NCI-H1417 (cell line): ENCODE results near the gene HTR3B.
A peak's percentile ranks its signal among the peaks of the same experiment; 100 is the strongest.
"Not testable (repeated sequence)": the region's sequence is repeated elsewhere in the genome, so short reads cannot be mapped to it uniquely, and the experiment has no call there.

Experiments used
- DNase-seq, 3 experiments: peaks; one replicate each; lab custom pipeline; 2025; lab: John Stamatoyannopoulos, UW

HTR3B gene

DNA sequence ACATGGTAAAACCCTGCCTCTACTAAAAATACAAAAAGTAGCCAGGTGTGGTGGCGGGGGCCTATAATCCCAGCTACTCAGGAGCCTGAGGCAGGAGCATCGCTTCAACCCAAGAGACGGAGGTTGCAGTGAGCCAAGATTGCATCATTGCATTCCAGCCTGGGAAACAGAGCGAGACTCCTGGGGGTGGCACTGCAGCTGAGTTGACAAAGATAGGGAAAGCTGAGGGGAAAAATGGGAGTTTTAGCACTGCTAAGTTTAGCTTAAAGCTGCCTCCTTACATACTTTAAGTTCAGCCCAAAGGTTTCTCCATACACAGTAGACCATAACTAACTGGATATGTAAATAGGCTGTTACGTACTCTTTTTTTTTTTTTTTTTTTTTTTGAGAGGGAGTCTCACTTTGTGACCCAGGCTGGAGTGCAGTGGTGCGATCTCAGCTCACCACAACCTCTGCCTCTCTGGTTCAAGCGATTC lies 20.2 kb upstream of the HTR3B start:
- DNase-seq: no peak

DNA sequence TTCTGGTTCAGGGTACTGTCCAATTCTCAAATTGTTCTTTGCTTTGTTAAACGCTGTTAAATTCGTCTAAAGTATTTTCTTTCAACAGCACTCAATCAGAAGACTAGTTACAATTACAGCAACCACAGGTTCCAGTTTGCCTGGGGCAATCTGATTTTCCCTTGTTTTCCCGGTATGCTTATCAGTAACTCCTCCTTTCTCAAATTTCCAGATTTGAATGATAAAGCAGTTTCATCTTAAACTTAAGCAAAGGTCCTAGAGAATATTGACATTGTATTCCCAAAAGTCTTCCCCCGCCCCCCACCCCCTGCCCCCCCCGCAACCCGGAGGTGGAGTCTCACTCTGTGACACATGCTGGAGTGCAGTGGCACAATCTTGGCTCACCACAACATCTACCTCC lies 18.7 kb upstream of the HTR3B start:
- peak in 1 of 3 experiments; percentile 48 for DNase-seq

DNA sequence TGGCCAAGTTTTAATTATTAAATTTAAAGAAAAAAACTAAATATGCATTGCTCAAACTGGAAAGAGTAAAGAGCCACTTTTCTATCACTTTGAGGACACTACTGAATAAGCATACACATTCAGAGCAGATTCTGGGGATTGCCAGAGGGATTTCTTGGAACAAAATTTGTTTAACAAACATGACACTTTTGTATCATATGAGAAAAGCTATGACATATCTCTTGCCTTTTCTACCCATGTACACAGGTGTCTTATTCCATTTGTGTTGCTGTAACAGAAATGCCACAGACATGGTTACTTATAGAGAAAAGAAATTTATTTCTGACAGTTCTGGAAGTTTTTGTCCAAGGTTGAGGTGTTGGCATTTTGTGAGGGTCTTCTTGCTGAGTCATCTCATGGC lies 15.7 kb upstream of the HTR3B start:
- no peak for DNase-seq

DNA sequence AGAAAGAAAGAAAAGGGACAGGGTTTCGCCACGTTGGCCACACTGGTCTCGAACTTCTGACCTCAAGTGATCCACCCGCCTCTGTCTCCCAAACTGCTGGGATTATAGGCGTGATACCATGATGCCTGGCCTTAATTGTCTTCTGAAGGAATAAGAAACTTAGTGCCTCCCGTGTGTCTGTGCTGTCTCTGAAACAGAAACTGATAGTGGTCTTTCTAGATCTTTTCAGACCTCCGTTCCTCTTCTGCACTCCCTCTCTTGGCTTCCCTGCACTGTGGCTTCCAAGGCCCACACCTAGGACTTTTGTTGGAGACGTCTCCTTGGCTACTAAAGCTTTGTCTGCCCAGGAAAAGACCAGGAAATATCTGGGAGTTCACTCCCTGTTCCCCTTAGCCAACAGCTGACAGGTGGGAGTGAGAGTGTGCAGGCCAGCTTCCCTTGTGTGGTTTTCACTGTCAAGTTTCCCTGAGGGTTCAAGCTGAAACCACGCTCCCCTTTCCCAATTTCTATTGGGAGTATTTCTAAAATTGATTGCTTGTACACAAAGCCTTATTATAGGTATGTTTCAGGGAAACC lies 10.1 kb upstream of the HTR3B start:
- peak in 1 of 3 experiments; percentile 21 for DNase-seq

DNA sequence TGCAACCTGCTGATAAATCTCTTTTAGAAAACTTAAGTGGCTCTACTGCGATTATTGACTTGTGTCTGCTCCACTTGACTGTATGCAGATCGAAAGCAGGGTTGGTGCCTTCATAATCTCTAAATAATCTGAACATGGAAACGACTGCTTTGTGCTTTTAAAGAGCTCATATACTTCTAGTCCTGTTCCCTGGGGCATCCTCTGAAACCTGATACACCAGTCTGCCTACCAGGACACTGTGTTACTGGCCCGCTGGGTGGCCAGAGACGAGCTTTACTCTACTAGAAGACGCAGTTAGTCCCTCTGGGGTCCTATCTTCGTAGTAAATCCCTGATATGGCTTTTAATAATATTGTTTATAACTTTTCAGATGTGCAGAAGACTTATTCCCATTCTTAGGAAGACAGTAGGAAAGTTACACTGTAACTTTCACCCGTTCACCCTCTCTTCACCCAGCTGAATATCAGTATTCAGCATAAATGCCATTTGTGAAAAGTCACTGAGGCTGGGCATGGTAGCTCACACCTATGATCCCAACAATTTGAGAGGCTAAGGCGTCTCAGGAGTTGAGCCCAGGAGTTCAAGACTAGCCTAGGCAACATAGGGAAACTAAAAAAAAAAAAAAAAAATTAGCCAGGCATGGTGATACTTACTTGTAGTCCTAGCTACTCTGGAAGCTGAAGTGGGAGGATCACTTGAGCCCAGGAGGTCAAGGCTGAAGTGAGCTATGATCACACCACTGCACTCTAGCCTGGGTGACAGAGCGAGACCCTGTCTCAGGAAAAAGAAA lies 9.0 kb upstream of the HTR3B start:
- peak; percentile 18 to 69 (median 61) for DNase-seq

DNA sequence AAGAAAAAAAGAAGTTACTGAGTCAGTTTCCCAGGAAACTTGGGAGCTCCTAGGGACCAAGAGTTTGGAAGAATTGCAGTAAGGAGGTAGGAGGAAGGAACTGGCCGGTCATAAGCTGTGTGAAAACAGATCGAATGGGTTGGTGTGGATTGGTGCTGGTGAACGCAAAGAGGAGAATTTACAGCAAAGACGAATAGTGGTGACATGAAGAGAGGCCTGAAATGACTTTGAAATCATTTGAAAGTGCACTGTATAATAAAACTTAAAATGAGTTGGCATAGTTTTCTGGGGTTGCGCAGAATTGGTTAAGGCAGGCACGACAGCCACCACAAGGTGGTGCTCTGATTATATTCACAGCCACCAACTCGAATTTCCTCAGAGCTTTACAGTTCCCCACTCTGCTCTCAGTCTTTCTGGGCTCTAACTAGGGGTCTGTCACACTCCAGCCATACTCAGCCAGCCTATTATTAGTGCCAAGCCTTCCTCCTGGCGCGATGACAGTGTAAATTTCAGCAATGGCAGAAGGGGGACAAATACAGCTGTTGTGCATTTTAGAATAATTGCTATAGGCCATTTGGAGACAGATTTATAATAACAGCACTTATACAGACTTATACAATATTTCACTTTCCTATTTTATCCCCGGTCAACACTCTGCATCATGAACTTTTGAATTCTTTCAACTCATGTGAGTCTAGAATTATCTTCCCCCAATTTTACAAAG lies 8.3 kb upstream of the HTR3B start:
- peak; percentile 34 to 79 (median 42) for DNase-seq

DNA sequence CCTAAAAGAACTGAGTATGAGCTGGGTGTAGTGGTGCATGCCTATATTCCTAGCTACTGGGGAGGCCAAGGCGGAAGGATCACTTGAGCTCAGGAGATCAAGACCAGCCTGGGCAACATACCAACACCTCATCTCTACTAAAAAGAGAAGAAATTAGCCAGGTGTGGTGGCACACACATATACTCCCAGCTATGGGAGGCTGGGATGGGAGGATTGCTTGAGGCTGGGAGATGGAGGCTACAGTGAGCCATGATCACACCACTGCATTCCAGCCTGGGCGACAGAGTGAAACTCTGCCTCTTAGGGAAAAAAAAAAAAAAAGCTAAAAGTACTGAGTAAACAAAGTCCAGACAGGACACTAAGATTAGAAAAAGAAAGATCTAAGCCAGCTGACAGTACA lies 3.5 kb upstream of the HTR3B start:
- no peak for DNase-seq

DNA sequence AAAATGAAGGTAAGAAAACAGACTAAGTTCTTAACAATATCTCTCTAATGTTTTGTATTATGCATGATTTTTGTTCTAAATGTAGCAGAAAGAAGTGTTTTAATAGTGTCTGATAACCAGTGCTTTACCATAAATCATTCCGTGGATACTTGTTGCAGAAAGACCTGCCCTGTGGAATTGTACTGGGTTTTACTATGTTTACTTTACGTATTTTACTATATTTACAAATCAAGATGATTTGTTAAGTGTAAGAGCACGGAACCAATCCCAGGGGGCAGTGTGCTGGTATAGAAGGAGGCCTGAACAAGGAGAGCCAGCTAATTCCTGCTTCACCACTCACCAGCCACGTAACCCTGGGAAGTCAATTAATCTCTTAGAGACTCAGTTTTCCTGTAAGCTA lies 1.4 kb downstream of the HTR3B start:
- DNase-seq: peak; percentile 66 to 86 (median 72)

DNA sequence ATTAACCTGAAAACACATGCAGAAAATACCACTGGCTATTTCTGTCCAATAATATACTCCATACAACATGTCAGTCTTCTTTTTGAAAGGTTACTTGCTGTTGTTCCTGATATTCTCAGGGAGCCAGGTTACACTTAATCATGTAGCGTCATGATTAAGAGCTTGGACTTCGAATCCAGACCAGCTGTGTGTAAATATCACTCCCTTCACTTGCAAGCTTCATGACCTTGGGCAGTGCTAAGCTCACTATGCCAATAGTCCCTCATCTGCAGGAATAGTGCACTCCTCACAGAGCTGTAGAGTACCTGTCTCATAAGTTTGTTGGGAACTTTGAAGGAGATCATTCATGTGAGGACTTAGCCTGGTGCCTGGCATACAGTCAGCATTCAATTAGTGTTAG lies 1.9 kb downstream of the HTR3B start:
- DNase-seq: peak in 1 of 3 experiments; percentile 70

DNA sequence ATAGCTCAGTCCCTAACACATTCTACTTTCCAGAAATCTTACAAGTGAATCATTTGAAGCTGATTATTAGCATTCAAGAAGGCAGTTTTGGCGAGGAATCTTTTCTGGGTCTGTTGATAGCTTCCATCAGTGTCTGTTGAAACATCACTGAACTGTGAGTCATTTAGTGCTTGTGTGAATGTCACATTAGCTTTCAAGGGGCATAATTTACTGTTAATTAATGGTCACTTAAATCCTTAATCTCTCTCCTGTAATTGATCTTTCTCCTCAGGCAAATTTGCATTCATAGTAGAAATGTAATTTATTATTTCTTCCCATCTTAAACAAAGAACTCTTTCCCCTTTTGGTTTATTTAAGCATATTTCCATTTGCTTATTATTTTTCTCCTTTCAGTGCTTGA lies 2.6 kb downstream of the HTR3B start:
- DNase-seq: peak in 2 of 3 experiments; percentile 25 to 85

DNA sequence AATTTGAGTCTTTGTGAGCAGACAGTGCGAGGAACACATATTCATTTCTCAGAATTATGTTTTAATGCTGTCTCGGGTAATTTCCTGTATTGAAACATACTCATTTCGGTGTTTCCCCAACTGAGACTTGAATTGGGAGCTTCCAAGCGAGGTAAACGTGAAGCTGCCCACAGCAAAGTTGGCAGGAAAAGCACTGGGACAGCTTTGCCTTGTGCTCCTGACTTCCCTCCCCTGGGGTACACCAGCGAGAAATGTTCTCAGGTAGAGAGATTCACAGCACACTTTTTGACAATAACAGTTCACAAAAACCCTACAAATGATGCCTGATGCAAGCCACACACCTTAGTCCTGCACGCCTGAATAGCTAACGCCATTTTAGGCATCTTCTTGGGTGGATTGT lies 3.1 kb downstream of the HTR3B start:
- peak in 2 of 3 experiments; percentile 58 to 73 for DNase-seq

DNA sequence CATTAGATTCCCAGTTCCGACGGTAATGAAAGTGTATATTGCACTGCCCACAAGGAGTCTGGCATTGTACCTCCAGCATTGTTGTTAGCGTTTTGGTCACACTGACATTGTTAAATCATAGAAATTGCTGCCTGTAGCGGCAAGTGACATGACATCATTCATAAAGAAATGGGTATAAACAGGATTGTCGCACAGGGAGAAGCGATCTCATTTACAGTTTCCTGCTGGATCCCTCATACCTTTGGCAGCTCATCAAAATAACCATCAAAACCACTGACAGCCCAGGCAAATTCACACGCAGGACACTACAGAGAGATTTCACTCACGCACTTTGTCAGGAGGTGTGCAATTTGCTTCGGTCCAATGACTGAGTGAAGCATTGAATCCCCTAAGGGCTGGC lies 3.5 kb downstream of the HTR3B start:
- peak in 2 of 3 experiments; percentile 6 to 73 for DNase-seq

DNA sequence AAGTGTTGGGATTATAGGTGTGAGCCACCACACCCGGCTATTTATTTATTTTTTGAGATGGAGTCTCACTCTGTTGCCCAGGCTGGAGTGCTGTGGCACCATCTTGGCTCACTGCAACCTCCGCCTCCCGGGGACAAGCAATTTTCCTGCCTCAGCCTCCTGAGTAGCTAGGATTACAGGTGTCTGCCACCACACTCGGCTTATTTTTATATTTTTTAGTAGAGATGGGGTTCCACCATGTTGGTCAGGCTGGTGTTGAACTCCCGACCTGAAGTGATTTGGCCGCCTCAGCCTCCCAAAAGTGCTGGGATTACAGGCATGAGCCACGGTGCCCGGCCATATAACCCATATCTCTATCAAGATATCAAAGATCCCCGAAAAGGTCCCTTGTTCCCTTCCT lies 6.9 kb downstream of the HTR3B start:
- not testable (repeated sequence) for DNase-seq

DNA sequence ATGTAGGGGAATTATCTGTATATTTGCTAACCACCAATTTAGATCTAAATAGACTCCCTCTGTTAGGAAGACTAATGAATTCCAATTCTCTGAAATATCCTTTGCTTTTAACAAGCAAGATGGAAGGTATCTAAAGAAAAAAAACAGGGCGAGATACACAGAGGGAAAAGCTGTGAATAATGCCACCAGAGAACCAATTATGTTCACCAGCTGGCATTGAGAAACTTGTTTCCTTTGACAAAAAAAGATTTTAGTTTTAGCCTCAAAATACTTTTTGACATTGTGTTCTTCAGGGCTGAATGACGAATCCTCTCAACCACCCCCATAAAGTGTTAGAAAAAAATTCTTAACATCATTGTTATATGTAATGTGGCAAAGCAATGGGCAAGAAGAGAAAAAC lies 19.0 kb downstream of the HTR3B start:
- DNase-seq: no peak

DNA sequence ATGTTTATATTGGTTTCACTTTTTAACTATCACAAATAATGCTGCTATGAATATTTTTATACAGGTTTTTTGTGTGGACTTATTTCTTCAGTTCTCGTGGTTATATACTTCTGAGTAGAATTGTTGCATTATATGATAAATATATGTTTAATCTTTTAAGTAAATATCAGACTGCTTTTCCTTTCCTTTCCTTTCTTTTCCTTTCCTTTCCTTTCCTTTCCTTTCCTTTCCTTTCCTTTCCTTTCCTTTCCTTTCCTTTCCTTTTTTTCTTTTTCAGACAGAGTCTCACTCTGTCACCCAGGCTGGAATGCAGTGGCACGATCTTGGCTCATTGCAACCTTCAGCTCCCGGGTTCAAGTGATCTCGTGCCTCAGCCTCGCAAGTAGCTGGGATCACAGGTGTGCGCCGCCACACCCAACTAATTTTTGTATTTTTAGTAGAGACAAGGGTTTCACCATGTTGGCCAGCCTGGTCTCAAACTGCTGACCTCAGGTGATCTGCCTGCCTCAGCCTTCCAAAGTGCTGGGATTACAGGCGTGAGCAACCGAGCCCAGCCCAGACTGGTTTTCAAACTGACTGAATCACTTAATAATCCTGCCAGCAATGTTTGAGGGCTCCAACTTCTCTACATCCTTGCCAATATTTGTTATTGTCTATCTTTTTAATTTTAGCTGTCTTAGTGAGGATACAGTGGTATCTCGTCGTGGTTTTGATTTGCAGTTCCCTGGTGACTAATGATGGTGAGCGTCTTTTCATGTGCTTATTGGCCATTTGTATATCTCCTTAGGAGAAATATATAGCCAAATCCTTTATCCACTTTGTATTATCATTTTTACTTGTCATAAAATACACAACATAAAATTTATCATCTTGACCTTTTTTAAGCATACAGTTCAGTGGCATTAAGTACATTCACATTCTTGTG lies 21.9 kb downstream of the HTR3B start:
- no peak for DNase-seq

DNA sequence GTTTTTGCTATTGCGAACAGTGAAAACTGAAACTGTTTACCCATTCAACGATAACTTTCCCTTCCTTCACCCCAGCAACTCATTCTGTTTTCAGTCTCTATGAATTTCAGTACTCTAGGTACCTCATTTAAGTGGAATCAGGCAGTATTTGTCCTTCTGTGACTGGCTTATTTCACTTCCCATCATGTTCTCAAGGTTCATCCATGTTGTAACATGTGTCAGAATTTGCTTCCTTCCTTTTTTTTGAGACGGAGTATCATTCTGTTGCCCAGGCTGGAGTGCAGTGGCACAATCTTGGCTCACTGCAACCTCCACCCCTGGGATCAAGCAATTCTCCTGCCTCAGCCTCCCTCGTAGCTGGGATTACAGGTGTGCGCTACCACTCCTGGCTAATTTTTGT lies 23.7 kb downstream of the HTR3B start:
- DNase-seq: no peak

DNA sequence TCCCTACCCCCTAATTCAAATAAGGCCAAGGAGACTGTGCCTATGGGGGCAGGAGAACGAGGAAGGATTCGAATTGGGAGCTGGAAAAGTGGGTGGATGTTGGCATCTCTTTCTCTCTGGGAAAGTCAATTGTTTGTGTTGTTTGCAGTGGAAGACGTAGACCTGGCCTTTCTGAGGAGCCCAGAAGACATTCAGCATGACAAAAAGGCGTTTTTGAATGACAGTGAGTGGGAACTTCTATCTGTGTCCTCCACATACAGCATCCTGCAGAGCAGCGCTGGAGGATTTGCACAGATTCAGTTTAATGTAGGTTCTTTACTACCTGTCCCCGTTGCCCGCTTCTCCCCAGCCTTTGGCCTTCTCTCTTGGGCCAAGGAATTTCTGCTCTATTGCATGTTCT lies 28.2 kb downstream of the HTR3B start:
- no peak for DNase-seq

DNA sequence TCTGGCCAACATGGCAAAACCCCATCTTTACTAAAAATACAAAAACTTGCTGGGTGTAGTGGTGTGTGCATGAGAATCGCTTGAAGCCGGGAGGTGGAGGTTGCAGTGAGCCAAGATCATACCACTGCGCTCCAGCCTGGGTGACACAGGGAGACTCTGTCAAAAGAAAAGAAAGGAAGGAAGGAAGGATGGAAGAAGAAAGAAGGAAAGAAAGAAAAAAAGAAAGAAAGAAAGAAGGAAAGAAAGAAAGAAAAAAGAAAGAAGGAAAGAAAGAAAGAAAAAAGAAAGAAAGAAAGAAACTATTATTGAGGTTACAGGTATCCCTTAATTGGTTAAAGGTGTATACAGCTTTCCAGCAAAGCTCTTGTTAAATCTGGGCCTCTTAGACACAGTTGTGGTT lies 29.6 kb downstream of the HTR3B start:
- not testable (repeated sequence) for DNase-seq

DNA sequence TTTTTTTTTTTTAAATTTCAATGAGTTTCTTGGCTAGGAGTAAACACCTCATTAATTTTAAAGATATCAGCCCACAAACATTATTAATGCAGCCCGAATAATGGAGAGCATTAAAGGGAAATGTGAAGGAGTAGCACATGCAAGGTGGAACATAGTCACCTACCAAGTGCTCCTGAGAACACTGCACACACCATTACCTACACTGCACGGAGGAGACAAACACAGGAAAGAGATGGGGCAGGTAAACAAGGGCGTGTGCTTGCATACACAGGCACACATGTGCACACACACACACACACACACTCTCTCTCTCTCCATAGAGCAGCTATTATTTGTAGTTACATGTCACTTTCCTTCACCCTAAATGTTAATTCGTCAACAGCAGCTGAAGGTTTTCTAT lies 30.2 kb downstream of the HTR3B start:
- DNase-seq: peak in 1 of 3 experiments; percentile 31

DNA sequence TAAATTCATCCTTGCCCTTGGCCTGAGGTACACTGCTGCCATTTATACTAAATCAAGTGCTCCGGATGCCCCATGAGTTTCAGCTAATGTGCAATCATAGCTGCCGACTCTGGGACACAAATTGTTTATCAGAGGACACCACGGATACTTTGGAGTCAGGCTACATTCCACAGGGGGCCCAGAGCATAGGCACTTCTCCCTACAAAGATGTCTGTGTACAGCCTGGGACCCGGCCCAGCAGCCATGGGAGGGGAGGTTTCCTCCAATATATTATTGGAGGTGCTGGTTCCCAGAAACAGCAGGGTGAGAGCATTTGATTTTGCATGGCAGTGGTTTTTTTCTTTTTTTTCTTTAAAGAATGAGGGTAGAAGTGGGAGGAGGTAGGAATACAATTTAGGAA lies 31.3 kb downstream of the HTR3B start:
- no peak for DNase-seq

DNA sequence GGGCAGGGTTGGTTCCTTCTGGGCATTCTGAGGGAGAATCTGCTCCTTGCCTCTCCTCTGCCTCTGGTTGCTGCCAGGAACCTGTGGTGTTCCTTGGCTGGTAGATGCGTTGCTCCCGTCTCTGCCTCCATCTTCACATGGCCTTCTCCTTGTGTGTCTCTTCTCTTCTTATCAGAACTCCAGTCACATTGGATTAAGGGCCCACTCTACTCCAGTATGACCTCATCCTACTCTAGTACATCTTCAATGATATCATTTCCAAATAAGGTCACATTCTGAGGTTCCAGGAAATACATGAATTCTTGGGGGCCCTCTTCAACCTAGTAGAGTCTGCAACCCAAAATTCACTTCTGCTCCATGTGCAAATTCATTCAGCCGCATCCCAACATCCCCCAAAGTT lies 33.3 kb downstream of the HTR3B start:
- DNase-seq: no peak

DNA sequence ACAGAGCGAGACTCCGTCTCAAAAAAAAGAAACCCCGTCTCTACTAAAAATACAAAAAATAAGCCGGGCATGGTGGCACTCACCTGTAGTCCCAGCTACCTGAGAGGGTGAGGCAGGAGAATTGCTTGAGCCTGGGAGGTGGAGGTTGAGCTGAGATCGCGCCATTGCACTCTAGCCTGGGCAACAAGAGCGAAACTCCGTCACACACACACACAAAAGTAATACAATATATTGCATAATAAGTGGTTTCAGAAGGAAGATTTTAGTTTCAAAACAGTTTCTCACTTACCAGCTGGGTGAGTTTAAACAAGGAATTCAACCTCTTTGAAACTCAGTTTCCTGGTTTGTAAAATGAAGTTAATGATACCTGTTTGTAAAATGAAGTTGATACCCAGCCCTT lies 37.7 kb downstream of the HTR3B start:
- no peak for DNase-seq
